Right renal cortex interstitium (tissue), 3 donors: ENCODE data around the gene MCRIP2. TPM values are rescaled to one million over a fixed set of nuclear protein-coding genes. Genes with fewer than 3 reads are reported as not detected.

ENCODE experiments used
- DNase-seq, 3 donors: peaks; one replicate each; pipeline ENCODE4 v3.0.0-alpha.2; 2013; ENCODE audit warnings: low read depth in 3 of 3, low spot score in 2 of 3
- polyA plus RNA-seq, 3 donors: library from polyadenylated mRNA; unstranded; fragments of 120-200 nt; gene quantifications; one replicate each; pipeline ENCODE4 v1.2.1, GENCODE V29; 2013; ENCODE audit not compliant: insufficient read length in 3 of 3

MCRIP2 gene
- polyA plus RNA-seq, 3 donors, result 11.1 to 15.5 (median 12.5) TPM

DNA sequence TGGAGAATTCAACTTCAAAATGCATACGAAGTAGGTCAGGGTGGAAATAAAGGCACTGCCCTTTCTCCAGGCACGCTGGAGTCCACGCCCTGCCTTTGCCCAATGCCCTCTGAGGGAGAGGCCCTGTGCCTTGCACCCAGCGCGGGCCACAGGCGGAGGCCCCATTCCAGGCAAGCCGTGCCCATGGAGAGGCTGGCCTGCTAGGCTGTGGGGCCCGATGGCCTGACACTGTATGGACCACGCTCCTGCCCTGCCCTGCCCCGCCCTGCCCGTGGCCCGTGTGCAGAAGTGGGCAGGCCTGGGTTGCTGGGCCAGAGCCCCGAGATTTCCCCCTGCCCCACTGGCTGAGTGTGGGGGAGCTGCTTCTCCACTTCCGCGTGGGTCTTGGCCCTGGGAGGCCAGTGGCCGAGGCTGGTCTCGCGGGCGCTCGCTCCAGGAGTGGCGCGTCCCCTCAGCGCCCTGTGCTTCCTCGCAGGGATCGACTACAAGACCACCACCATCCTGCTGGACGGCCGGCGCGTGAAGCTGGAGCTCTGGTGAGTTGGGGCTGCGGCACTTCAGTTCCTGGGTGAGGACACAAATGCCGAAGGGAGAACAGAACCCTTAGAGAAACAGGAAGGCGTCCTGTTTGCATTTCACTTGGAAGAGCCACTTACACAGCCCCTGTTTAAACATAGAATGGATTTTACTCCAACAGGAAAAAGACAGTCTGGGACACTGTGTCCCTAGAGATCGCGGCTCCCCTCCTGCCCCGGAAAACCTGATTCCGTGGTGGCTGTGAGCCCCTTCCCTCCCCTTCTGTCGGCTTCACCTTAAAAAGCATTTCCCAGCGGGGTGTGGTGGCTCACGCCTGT is 24.7 kb upstream of the MCRIP2 start:
- no peak for DNase-seq

DNA sequence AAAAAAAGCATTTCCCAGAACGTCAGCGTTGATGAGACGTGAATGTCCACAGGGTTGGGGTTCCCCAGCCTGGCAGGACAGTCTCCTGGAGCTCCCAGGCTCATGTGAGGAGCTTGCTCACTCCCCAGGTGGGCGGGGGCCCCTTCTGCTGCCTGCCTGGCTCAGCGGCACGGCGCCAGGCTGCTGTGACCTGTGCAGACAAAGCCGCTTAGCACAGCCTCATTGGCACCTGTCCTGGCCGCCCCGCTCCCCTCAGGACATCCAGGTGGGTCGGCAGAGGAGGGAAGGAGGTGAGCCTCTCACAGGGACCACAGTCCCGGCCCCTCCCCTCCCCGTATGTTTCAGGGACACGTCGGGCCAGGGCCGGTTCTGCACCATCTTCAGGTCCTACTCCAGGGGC is 23.8 kb upstream of the MCRIP2 start:
- no peak for DNase-seq

DNA sequence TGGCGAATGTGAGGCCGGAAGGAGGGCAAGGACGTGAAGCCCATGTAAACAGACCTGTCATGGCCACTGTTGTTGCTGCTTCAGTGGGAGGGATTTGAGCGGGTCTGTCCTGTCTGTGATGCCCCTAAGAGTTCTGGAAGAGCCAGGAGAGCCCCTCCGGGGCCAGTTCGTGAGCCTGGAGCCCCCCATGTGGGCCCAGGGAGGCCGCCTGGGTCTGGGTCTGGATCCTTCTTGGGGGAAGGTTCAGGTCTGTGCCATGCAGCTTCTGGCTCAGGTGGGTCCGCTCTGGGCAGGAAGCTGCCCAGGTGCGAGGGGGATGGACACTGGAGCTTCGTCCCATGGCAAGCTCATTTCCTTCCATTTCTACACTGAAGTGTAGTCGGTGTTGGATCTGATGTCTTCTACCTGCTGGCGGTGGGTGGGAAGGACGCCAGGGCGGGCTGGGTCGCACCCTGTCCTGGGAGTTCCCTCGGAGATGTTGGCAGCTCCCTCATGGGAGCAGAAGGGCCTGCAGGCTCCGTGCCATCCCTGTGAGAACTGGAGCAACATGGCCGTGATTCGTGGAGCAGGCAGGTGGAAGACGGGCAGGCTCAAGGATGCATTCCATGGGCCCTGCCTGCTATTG is 22.0 kb upstream of the MCRIP2 start:
- DNase-seq, result no peak

DNA sequence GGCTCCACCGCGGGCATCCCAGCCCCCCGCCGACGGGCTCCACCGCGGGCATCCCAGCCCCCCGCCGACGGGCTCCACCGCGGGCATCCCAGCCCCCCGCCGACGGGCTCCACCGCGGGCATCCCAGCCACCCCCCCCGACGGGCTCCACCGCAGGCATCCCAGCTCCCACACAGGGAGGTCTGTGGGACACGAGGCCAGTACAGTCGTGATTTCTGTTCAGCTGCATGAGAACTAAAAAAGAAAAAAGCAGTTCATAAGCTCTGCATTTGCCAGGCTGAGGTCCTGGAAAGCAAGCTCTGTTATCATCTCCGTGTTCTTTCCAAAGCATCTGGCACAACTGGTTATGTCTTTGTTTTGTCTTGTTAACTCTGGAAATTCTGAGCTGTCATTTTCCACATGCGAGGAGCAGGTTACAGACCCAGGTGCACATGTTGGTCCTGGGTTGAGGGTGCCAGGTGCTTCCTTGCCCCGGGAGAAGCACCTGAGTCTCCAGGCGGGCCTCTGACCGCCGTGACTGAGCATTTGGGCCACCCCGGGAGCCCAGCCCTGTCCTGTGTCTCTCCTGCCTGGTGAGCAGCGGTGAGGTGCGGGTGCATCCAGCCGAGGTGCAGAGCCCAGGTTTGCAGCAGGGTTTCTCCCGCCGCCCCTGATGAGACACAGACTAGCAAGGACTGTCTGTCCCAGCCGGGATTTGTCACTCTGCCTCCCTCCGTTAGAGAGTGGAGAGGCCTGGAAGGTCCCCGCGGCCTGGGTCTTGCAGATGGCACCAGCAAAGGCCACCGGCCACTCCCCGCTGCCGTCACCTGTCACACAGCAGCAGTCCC is 20.7 kb upstream of the MCRIP2 start:
- no peak for DNase-seq

DNA sequence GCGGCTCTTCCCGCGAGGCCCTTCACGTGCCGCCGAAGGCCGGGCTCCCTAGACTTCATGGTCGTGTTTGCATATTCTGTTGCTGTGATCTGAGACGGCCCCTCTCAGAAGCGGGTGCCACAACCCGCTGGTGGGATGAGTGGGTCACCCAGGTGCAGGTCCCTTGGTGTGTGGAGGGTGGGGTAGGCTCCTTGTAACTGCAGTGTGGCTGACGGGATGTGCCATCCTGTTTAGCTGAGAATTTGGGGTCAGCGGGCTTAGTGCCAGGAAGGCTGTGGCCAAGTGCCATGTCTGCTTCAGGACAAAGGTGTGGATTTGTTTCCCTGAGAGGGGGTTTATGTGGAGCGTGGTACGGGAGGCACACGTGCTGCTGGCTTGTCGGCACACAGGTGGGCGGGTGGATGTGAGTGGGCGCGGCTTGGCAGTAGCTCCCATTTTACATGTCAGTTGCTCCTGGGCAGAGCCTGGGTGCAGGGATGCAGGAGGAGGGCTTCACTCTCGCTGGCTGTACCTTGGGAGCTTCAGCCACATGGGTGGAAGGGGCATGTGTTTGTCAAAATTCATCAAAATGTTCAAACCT is 20.0 kb upstream of the MCRIP2 start:
- DNase-seq, result no peak

DNA sequence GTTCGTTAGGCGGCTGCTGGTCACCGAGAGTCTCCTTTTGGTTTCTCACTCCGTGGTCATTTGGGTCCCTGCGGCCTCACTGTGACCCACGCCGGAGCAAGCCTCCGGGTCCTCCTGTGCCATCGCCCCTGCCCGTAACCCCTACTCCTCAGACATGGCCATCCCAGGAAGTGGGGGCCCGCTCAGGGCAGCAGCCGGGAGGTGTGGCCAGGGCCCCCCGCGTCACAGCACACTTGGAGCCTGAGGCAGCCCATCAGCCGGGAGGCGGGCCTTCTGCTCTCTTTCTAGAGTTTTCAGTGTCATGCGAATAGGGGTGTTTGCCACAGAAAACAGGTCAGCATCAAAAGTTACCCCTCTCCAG is 18.7 kb upstream of the MCRIP2 start:
- no peak for DNase-seq

DNA sequence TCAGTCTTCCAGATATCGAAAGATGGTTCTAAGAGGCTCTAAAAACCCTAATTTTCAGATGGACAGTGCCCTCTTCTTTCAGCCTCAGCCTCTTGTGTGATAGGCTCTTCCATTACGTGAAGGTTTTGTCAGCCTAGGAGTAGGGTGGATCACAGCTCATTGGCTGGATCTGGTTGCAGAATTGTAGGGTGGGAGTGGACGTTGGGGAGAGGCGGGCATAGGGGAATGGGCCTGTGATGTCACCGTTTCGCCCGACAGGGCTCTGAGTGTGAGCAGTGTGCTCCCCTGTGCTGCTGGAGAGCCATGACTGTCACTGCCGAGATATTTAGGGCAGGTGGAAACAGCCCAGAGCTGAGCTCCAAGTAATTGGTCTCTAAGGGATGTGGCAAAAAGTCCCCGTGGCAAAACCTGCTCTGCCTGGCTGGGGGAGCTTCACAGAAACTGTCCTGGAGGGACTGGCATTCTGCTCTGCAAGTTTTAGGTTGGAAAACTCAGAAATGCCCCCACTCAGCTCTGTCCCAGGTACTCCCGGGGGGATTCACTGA is 17.0 kb upstream of the MCRIP2 start:
- DNase-seq, result no peak

DNA sequence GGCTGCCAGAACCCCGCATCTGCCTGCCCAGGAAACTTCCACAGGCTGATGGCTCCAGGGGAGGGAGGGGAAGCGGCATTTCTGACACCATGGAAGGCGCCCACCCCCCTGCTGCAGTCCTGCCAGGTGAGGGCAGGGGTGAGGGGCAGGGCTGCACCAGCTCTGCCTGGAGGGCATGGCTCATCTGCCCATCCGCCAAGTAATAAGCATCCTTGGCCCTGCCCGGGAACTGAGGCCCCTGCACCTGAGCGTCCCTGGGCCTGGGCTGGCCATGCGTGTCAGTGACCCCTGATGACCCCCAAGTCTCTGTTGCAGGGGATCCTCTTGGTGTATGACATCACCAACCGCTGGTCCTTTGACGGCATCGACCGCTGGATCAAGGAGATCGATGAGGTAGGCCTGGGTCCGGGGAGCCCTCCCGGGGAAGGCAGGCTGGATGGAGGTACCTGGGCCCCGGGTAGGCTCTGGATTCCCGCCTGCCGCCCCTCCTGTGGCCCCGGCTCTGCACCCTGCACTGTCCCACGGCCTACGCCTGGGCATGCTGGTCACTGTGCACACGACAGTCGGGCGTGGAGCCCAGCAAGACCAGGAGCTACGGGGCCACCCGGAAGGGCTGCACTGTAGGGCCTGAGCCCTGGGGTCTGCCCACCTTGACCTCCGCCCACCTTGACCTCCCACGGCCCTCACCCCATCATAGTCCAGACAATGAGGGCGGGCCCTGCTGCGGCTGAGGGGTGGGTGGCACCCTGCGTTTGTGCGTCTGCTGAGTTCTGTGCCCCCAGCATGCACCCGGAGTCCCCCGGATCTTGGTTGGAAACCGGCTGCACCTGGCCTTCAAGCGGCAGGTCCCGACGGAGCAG is 16.3 kb upstream of the MCRIP2 start:
- no peak for DNase-seq

DNA sequence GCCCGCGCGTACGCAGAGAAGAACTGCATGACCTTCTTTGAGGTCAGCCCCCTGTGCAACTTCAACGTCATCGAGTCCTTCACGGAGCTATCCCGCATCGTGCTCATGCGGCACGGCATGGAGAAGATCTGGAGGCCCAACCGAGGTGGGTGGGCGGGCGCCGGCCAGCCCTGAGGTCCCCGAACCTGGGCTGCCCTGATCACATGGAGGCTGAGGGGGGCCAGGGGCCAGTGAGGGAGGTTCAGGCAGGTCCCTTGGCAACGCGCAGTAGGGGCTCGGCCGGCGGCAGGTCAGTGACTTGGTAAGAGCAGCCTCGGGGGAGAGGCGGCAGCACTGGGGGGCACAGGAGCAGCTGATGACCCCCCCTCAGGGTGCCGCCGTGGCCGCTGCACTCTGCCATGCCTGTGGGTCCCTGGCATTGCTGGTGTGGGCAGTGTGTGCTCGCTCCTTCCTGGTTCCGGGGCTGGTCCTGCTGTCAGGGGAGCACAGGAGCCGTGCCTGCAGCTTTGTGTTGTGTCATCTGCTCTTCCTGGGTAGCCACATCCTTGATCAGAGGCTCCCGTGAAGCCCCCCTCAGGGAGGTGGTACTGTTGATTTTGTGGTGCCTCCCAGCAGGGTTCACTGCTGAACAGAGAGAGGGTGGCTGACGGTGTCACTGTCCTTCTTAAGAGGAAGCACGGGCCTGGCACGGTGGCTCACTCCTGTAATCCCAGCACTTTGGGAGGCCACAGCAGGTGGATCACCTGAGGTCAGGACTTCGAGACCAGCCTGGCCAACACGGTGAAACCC is 15.5 kb upstream of the MCRIP2 start:
- DNase-seq, result no peak

DNA sequence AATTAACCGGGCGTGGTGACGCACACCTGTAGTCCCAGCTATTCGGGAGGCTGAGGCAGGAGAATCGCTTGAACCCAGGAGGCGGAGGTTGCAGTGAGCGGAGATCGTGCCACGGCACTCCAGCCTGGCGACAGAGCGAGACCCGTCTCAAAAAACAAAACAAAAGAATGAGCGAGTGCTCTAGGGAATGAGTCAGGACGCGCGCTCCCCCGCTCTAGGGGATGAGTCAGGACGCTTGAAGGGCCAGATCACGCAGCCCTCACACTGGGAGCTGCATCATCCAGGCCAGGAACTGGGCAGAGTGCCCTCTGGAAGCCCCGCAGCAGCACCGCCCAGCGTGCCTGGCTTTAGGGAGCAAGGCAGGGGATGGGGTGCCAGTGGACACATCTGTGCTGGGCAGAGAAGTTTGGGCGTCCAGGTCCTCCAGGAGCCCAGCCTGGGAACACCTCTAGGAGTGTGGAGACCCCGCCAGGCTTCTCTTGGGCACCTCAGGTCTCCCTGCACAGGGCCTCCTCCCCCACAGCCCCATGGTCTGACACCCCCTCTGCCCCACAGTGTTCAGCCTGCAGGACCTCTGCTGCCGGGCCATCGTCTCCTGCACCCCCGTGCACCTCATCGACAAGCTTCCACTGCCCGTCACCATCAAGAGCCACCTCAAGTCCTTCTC is 14.7 kb upstream of the MCRIP2 start:
- no peak for DNase-seq

DNA sequence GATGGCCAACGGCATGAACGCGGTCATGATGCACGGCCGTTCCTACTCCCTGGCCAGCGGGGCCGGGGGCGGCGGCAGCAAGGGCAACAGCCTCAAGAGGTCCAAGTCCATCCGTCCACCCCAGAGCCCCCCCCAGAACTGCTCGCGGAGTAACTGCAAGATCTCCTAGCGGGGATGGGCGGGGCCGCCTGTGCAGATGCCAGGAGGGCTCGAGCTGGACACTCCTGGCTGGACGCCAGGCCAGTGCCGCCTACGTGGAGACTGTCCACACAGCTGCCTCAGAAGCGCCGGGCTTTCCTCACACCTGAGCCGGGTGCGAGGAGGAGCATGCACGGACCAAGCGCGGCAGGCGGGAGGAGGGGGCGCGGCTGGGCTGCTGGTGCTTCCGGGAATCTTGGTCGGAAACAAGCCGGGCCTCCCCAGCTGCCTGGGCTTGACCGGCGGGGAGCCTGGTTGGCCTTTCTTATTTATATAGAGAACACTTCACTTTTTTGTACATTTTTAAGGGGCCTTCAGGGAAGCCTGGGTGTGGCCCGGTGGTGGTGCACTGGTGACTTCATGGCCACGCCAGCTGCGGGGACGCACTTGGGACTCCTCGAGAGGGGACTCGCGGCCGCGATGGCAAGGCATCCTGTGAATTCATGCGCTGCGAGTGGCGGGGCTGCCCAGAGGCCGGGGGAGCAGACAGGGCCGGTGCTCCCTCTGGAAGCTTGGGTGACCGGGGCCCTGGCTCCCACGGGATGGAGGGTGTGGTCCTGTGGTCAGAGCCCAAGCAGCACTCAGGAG is 14.0 kb upstream of the MCRIP2 start:
- DNase-seq, result no peak

DNA sequence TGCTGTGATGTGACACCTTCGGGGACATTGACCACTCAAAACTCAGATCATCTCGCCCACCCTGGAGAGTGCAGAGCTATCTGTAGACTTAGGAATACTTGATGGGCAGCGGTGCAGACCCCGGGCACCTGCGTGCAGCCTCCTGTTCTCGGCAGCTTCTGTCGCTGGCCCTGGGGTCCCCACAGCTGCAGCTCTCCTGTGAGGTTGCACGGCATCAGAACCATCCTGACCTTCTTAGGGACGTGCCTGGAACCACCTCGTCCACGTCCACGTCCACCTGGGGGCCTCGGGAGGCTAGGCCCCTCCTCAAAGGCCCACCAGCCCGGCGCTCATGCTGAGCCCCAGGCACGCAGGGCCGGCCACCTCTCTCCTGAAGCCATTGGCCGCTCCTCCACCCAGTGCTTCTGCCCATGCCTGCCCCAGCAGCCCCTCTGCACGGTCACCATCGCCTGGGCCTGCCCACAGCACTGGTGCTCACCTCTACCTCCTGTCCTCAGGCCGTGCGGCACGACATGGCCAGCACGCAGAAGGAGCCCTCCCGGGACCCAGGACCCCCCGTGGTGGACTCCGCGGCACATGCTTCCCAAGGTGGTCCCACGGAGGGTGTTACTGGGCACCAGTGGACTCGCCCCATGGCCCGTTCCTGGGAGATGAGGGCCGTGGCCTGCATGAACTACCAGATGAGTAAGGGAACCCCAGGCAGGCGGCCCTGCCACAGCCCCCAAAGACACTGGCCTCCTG is 13.1 kb upstream of the MCRIP2 start:
- no peak for DNase-seq

DNA sequence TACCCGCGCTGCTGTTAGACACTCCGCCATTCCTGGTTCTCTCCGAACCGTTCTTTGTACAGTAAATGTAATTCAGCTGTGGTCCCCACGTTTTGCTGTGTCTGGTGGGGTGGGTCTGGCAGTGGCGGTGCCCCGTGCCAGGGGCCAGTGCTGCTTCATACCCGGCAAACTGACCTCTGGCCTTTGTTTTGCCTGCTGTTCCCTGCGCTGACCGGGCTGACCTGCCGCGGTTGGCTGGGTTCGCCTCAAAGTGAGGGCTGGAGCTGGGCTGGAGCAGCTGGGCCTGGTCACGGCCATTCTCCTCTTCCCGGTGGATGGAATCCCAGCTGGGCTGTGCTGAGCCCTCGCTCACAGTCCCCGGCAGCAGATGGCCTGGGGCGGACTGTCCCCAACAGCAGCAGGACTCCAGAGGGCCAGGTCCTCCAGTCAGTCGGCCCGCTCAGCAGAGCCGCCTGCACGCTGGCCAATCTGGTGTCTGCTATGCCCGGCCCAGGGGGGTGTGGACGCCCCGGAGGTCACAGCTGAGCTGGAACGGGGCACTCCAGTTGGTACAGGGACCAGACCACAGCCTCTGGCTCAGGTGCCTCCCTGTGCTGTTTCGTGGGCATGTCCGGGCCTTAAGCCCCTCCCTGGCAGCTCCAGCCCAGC is 12.3 kb upstream of the MCRIP2 start:
- DNase-seq, result no peak

DNA sequence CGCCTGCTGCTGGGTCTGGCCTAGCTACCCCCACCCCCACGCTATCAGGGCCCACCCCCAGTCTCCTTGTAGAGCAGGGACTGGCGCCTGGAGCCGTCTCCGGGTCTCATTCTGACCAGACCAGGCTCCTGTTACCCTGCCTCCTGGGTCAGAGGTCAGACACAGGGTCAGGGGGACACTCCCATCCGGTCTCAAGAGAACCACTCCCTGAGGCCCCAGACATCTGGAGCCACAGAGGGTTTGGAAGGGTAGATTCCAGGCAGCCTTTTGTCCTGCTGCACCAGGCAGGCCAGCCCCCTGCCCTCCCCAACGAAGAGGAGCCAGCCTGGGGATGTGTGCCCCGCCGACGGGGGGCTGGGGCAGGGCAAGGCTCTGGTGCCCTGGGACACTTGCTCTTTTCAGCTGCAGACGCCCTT is 11.8 kb upstream of the MCRIP2 start:
- no peak for DNase-seq

DNA sequence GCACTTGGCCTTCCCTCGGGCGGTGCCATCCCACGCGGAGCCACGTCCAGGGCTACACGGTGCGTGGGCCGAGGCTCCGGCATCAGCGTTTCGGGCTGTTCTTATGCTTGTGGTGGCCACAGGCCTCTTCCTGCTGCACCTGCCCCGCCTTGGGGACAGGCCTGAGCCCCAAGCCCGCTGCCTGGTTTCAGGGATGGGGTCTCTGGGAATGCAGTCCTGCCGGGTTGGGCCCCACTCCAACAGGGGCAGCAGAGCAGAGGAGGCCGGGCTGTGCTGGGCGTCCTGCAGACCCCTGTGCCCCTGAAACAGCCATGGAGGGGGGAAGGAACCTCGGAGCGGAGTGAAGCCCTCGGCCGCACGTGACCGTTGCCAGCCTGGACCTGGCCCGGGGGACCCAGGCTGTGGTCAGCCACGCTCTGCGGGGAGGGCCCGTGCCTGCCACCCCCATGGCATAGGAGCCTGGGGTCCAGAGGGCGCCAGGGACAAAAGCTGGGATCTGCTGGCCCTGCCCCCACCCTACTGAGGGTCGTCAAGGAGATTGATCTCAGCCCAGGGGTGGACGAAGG is 11.3 kb upstream of the MCRIP2 start:
- no peak for DNase-seq

DNA sequence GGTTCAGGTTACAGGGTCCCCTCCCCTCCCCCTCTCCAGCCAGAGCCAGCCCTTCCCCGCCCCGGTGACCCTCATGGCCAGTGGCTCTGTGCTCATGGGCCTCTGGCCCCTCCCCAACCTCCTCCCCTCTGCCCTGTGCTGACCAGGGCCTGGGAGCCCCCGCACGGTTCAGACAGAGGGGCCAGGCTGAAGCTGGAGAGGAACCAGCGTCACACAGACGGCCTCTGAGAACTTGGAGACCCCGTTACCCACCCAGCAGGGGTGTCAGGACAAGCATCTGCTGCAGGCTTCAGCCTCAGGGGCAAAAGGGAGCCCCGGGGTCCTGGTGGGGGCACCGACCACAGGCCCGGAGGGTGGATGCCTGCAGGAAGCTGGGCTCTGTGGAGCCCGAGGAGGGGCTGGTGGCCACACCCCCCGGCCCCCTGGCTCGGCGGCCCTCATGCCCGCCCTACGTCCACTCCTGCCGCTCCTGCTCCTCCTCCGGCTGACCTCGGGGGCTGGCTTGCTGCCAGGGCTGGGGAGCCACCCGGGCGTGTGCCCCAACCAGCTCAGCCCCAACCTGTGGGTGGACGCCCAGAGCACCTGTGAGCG is 10.7 kb upstream of the MCRIP2 start, which contains the start of gene WFIKKN1:
TSS of gene WFIKKN1 (plus strand) at position 171 of the 591 bp plus-strand sequence. CDS start at position 440, 269 bp downstream.
- DNase-seq, result no peak
